NCI-H2196 treated with DMSO at 0.1 percent for 48 hours (cell line): ENCODE measurements around the gene RHOB.
"Not testable (repeated sequence)": the region's sequence is repeated elsewhere in the genome, so short reads cannot be mapped to it uniquely, and the experiment has no call there.

ENCODE experiments used
- DNase-seq: peaks from one replicate; lab custom pipeline; 2025; ENCODE audit not compliant: unreplicated experiment; lab: John Stamatoyannopoulos, UW

RHOB gene

GRCh38 chr2:20422402-20423271, 24.2 kb upstream of the RHOB start:
- DNase-seq = no peak

GRCh38 chr2:20423359-20423758, 23.5 kb upstream of the RHOB start:
- DNase-seq = no peak

GRCh38 chr2:20423847-20424246, 23.0 kb upstream of the RHOB start:
- DNase-seq = no peak

GRCh38 chr2:20424300-20425290, 22.3 kb upstream of the RHOB start:
- no peak for DNase-seq

GRCh38 chr2:20425371-20425881, 21.4 kb upstream of the RHOB start:
- no peak for DNase-seq

GRCh38 chr2:20425884-20426283, 21.0 kb upstream of the RHOB start:
- DNase-seq = no peak

GRCh38 chr2:20427931-20428526, 18.8 kb upstream of the RHOB start:
- no peak for DNase-seq

GRCh38 chr2:20428717-20429490, 18.0 kb upstream of the RHOB start:
- no peak for DNase-seq

GRCh38 chr2:20429528-20429927, 17.3 kb upstream of the RHOB start:
- DNase-seq = no peak

GRCh38 chr2:20430035-20430434, 16.8 kb upstream of the RHOB start:
- DNase-seq = no peak

GRCh38 chr2:20430461-20431300, 16.2 kb upstream of the RHOB start:
- DNase-seq = no peak

- DNase-seq = no peak
Observed at GRCh38 chr2:20431301-20431698, 15.6 kb upstream of the RHOB start.

GRCh38 chr2:20431772-20432171, 15.1 kb upstream of the RHOB start:
- no peak for DNase-seq

GRCh38 chr2:20432714-20433113, 14.2 kb upstream of the RHOB start:
- DNase-seq = no peak

GRCh38 chr2:20433249-20433648, 13.6 kb upstream of the RHOB start:
- DNase-seq = no peak

GRCh38 chr2:20433946-20434553, 12.8 kb upstream of the RHOB start:
- DNase-seq = no peak

- DNase-seq = no peak
Observed at GRCh38 chr2:20434588-20435294, 12.1 kb upstream of the RHOB start.

- DNase-seq = not testable (repeated sequence)
Observed at GRCh38 chr2:20435456-20435855, 11.4 kb upstream of the RHOB start.
